Neural crest cell (in vitro differentiated cells): ENCODE results near the gene ESRP2. TPM values are rescaled to one million over a fixed set of nuclear protein-coding genes. Genes with fewer than 3 reads are reported as not detected.

ENCODE experiments used
- DNase-seq: peaks from one replicate; pipeline ENCODE4 v3.0.0; 2021; ENCODE audit warnings: low read depth, mixed read lengths, low spot score
- H3K27ac Mint-ChIP-seq: one replicate; pipeline ENCODE4 v1.8.0; 2021; ENCODE audit warnings: mild to moderate bottlenecking, mixed read lengths; ENCODE audit not compliant: unreplicated experiment
- H3K27me3 Mint-ChIP-seq: 2 replicates; pipeline ENCODE4 v1.8.0; 2021; ENCODE audit warnings: low read depth, mild to moderate bottlenecking, mixed read lengths
- H3K36me3 Mint-ChIP-seq: 2 replicates; pipeline ENCODE4 v1.8.0; 2021; ENCODE audit warnings: low read depth, mild to moderate bottlenecking, mixed read lengths
- H3K4me1 Mint-ChIP-seq: 2 replicates; pipeline ENCODE4 v1.8.0; 2021; ENCODE audit warnings: mixed read lengths
- H3K4me3 Mint-ChIP-seq: one replicate; pipeline ENCODE4 v1.8.0; 2021; ENCODE audit warnings: mild to moderate bottlenecking, mixed read lengths
- H3K9me3 Mint-ChIP-seq: 2 replicates; pipeline ENCODE4 v1.8.0; 2021; ENCODE audit warnings: mixed read lengths
- total RNA-seq: library from RNA; stranded (reverse); gene quantifications from 2 replicates; pipeline ENCODE4 v1.2.1, GENCODE V29; 2021
- TF ChIP-seq, protein P1 (sequence below): fragments of 200-600 bp; sonication (generic); conservative IDR thresholded peaks from 2 replicates; pipeline ENCODE4 v1.5.0; 2021; ENCODE audit warnings: antibody characterized with exemption, mild to moderate bottlenecking

ESRP2 gene
- total RNA-seq, 1 donor from 2014 or later, result 0.23 TPM

DNA sequence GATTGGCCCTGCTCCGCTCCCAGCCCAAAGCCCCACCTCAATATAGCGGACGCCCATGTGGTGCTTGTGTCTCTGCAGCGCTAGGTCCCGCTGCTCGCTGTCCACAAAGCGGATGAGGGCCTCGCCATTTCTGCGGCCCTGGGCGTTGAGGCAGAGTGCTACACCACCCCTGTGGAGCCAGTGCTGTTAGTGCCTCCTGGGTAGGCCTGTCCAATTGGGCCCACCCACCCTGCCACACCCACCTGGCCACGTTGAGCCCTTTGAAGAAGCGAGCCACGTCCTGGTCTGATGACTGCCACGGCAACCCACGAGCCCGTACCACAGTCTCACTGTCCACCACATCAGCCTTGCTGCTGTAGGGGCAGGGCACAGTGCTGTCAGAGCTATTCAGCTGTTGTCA lies 3.6 kb downstream of the ESRP2 start:
- Mint-ChIP-seq H3K27ac (no peak overlapping the region), H3K4me1 (peaks cover 14% of the 10 kb centered on the region), H3K9me3 (no peaks in the 10 kb centered on the region), H3K4me3 (peak overlapping the region; percentile 31), H3K27me3 (peaks cover 46% of the 10 kb centered on the region), H3K36me3 (peaks cover 3% of the 10 kb centered on the region)
- TF ChIP-seq, protein P1, sequence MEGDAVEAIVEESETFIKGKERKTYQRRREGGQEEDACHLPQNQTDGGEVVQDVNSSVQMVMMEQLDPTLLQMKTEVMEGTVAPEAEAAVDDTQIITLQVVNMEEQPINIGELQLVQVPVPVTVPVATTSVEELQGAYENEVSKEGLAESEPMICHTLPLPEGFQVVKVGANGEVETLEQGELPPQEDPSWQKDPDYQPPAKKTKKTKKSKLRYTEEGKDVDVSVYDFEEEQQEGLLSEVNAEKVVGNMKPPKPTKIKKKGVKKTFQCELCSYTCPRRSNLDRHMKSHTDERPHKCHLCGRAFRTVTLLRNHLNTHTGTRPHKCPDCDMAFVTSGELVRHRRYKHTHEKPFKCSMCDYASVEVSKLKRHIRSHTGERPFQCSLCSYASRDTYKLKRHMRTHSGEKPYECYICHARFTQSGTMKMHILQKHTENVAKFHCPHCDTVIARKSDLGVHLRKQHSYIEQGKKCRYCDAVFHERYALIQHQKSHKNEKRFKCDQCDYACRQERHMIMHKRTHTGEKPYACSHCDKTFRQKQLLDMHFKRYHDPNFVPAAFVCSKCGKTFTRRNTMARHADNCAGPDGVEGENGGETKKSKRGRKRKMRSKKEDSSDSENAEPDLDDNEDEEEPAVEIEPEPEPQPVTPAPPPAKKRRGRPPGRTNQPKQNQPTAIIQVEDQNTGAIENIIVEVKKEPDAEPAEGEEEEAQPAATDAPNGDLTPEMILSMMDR, result no peak
- no peak for DNase-seq

- Mint-ChIP-seq H3K9me3 (no peaks in the 10 kb centered on the region), H3K36me3 (peaks cover 3% of the 10 kb centered on the region), H3K27me3 (peaks cover 38% of the 10 kb centered on the region), H3K4me1 (peaks cover 9% of the 10 kb centered on the region), H3K4me3 (no peak overlapping the region), H3K27ac (no peak overlapping the region)
- DNase-seq, result no peak
- TF ChIP-seq, protein P1, result no peak
Observed at GRCh38 chr16:68231384-68232136, 4.4 kb downstream of the ESRP2 start.

DNA sequence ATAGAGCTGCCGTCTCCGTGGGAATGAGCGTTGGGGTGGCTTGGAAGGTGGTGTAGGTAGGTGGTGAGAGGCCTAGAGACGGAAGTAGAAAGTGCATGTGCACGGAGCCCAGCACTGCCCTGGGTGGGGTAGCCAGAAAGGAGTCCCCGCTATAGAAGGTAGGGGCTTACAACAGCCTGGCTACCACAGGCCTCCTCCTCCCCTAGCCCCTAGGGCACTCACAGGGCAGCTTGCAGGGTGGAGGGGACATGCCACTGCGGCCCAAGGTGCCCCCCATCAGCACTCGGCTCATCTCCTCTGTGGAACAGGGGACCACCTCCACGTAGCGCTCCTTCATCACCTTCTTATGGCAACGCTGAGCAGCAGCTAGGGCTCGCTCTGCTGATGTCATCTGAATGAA lies 5.0 kb downstream of the ESRP2 start:
- peak overlapping the region; percentile 22 for H3K4me3 Mint-ChIP-seq
- no peak for DNase-seq
- H3K27me3 Mint-ChIP-seq, result peaks cover 34% of the 10 kb centered on the region
- TF ChIP-seq, protein P1, result no peak
- no peaks in the 10 kb centered on the region for H3K9me3 Mint-ChIP-seq
- H3K4me1 Mint-ChIP-seq, result peaks cover 5% of the 10 kb centered on the region
- H3K36me3 Mint-ChIP-seq, result peaks cover 3% of the 10 kb centered on the region
- peak overlapping the region; percentile 35 for H3K27ac Mint-ChIP-seq

DNA sequence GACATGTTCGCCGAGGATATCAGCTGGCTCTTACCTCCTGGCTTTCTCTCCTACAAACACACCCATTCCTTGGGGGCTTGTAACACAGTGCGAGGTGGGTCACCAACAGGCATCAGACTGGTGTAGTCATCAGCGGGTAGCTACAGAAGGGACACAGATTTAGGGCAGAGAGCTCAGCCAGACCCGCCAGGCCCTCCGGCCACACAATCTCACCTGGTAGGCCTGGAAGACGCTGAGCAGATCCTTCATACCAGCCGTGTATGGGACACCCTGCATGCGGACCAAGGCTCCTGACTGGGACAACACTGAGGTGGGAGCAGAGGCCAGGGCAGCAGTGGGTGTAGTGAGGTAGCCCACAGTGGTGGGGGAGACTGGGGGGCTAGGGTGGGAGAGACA lies 5.8 kb downstream of the ESRP2 start:
- Mint-ChIP-seq H3K4me3 (no peak overlapping the region), H3K9me3 (no peaks in the 10 kb centered on the region), H3K27me3 (peaks cover 27% of the 10 kb centered on the region), H3K27ac (no peak overlapping the region), H3K36me3 (peaks cover 3% of the 10 kb centered on the region), H3K4me1 (peaks cover 5% of the 10 kb centered on the region)
- TF ChIP-seq, protein P1, result no peak
- DNase-seq, result no peak

DNA sequence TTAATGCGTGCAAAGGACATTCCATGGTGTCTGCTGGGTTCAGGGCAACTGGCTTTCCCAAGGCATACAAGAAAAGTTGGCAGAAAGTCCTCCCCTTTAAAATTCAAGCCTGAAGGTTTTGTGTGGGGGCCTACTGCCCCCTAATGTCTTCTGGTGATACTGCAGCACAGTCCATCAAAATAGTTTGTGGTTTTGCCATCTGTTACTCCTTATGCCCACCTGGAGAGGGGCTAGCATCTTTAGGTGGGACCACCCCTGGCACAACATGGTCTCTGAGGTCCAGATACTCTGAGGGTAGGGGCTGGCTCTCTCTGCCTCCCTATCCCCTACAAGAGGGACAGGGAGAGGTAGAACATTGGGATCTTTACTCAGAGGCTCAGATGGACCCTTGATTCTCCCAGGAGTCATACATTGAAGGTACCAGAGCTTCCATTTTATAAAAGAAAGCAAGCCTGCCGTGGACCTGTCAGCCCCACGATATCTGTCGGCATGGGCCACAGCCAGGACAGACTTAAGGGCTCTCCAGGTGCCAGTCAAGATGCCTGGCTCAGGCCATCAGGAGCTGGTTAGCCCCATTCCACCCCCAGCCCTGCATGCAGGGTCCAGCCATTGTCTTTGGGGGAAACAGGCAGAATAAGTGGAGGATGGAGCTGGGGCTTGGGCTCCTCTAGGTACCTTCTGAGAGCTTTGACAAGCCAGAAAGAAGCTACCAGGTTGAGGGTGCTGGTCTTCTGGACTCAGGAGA lies 6.3 kb downstream of the ESRP2 start:
- H3K4me1 Mint-ChIP-seq, result peaks cover 1% of the 10 kb centered on the region
- H3K4me3 Mint-ChIP-seq, result peak overlapping the region; percentile 59
- H3K36me3 Mint-ChIP-seq, result peaks cover under 1% of the 10 kb centered on the region
- DNase-seq, result no peak
- H3K9me3 Mint-ChIP-seq, result no peaks in the 10 kb centered on the region
- H3K27ac Mint-ChIP-seq, result no peak overlapping the region
- H3K27me3 Mint-ChIP-seq, result peaks cover 22% of the 10 kb centered on the region
- TF ChIP-seq, protein P1, result peak; percentile 86
